BLaER1 treated with 17β-estradiol and CSF1 and Interleukin-3, amounts not matched to agents 10 nM and 100 nM (cell line): ENCODE results near the gene HDDC2.

Source experiments
- H3K27ac ChIP-seq, 11 experiments: shearing (Covaris generic); formaldehyde crosslinking; 2 replicates each; pipeline ENCODE4 v1.8.1; 2022
- H3K27me3 ChIP-seq, 11 experiments: shearing (Covaris generic); formaldehyde crosslinking; 2 replicates each; pipeline ENCODE4 v1.8.1; 2022
- H3K36me3 ChIP-seq, 11 experiments: shearing (Covaris generic); formaldehyde crosslinking; 2 replicates each; pipeline ENCODE4 v1.8.1; 2022
- H3K4me1 ChIP-seq, 10 experiments: shearing (Covaris generic); formaldehyde crosslinking; 2 replicates each; pipeline ENCODE4 v1.8.1; 2022
- H3K4me2 ChIP-seq, 11 experiments: shearing (Covaris generic); formaldehyde crosslinking; 2 replicates each; pipeline ENCODE4 v1.8.1; 2022
- H3K4me3 ChIP-seq, 10 experiments: shearing (Covaris generic); formaldehyde crosslinking; 2 replicates each; pipeline ENCODE4 v1.8.1; 2022
- H3K9ac ChIP-seq, 11 experiments: shearing (Covaris generic); formaldehyde crosslinking; 2 replicates each; pipeline ENCODE4 v1.8.1; 2022
- H3K9me3 ChIP-seq, 11 experiments: shearing (Covaris generic); formaldehyde crosslinking; replicated peaks in 1 of 11; 2 replicates each; pipeline ENCODE4 v1.8.1; 2022
- H4K20me1 ChIP-seq, 11 experiments: shearing (Covaris generic); formaldehyde crosslinking; 2 replicates each; pipeline ENCODE4 v1.8.1; 2022
- Cebpa-rat ChIP-seq, 11 experiments: shearing (Covaris generic); IDR thresholded peaks; 2 replicates each; pipeline ENCODE4 v1.8.1; 2022

Gene HDDC2

GRCh38 chr6:125269328-125269985, 32.3 kb downstream of the HDDC2 start:
- Histone ChIP-seq H3K27me3 (no peaks in the 10 kb centered on the region), H3K9me3 (peaks cover 0 to 33% (median 7%) of the 10 kb centered on the region in 11 experiments; a peak in 9 of 22 replicates), H3K36me3 (peaks cover 40 to 51% (median 44%) of the 10 kb centered on the region in 11 experiments), H3K4me2 (no peak overlapping the region), H3K27ac (no peak overlapping the region), H3K4me1 (no peaks in the 10 kb centered on the region), H4K20me1 (0 out of 22 replicates have a peak, but pooled peaks cover 0 to 11% (median 0%) of the 10 kb centered on the region in 11 experiments), H3K9ac (no peak overlapping the region), H3K4me3 (no peak overlapping the region)
- TF ChIP-seq Cebpa-rat (IDR thresholded peaks at IDR 0.05): no peak

GRCh38 chr6:125268765-125269164, 33.0 kb downstream of the HDDC2 start:
- TF ChIP-seq Cebpa-rat (IDR thresholded peaks at IDR 0.05): no peak

DNA sequence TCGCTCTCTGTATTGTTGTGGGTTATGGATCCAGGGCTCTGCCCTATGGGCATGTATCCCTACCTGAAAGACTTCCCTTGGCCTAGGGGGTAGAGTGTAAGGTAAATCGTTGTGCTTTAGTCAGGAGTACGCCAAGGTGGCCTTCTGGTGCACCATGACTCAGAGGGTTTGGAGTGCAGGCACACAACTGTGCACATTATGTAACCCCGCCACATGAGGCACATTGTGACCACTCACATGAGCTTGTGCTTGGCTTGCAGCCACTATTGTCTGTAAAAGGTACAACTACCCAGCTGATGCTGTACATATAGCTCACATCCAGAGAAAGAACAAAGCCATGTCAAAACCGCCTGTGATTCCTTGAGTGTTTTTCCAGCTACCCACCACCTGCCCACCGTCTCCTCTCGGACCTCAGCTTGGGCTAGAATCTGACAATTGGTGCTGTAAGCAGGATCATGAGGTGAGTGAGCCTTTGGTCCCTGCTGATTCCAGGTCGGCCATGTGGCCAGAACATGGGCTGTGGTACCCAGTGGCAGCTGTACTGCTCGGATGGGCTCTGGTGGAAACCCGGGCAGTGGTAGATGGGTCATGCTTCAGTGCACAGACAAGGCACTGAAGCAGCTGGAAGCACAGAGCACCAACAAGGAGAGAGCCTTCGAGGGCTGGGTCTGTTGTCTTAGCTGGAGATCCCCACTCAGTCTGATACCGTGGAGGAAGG, 33.8 kb downstream of the HDDC2 start:
- Histone ChIP-seq H3K36me3 (peaks cover 26 to 36% (median 30%) of the 10 kb centered on the region in 11 experiments), H3K9me3 (peaks cover 0 to 22% (median 4%) of the 10 kb centered on the region in 11 experiments; a peak in 12 of 22 replicates), H3K4me1 (no peaks in the 10 kb centered on the region), H4K20me1 (0 out of 22 replicates have a peak, but pooled peaks cover 0 to under 1% (median 0%) of the 10 kb centered on the region in 11 experiments), H3K4me3 (no peak overlapping the region), H3K27ac (no peak overlapping the region), H3K27me3 (no peaks in the 10 kb centered on the region), H3K4me2 (no peak overlapping the region), H3K9ac (no peak overlapping the region)
- no peak for TF ChIP-seq Cebpa-rat (IDR thresholded peaks at IDR 0.05)

More at GRCh38 chr6:125268765-125269164, 33.0 kb downstream of the HDDC2 start:
- Histone ChIP-seq H3K36me3 (peaks cover 34 to 44% (median 38%) of the 10 kb centered on the region in 11 experiments), H3K4me1 (no peaks in the 10 kb centered on the region), H3K4me3 (no peak overlapping the region), H4K20me1 (0 out of 22 replicates have a peak, but pooled peaks cover 0 to 8% (median 0%) of the 10 kb centered on the region in 11 experiments), H3K27ac (no peak overlapping the region), H3K4me2 (no peak overlapping the region), H3K9me3 (peaks cover 0 to 28% (median 3%) of the 10 kb centered on the region in 11 experiments; a peak in 9 of 22 replicates), H3K27me3 (no peaks in the 10 kb centered on the region), H3K9ac (no peak overlapping the region)

DNA sequence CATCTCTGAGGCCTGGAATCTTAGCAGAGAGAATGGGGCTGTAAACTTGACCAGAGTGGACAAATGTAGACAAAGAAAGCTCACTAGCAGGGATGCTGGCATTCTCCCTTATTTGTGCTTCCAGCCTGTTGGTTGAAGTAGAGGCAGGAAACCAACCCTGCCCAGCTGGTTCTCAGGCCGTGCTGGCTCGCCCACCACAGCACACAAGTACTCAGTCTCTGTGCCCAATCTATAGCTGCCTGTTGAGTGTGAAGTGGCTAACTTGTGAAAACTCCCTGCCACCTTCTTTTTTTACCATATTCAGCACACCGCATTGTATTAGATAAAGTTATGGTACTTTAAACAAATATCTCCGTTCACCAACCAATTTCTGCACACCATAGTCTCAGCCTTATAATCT, 37.3 kb downstream of the HDDC2 start:
- no peak for TF ChIP-seq Cebpa-rat (IDR thresholded peaks at IDR 0.05)
- H3K4me2 ChIP-seq: no peak overlapping the region
- H3K4me3 ChIP-seq: no peak overlapping the region
- peaks cover 0 to 4% (median 0%) of the 10 kb centered on the region in 10 experiments; a peak in 6 of 20 replicates for H3K4me1 ChIP-seq
- peaks cover 0 to 25% (median 0%) of the 10 kb centered on the region in 11 experiments; a peak in 10 of 22 replicates for H3K9me3 ChIP-seq
- no peak overlapping the region for H3K9ac ChIP-seq
- no peaks in the 10 kb centered on the region for H4K20me1 ChIP-seq
- no peaks in the 10 kb centered on the region for H3K27me3 ChIP-seq
- peaks cover 0 to 6% (median 0%) of the 10 kb centered on the region in 11 experiments; a peak in 1 of 22 replicates for H3K36me3 ChIP-seq
- no peak overlapping the region for H3K27ac ChIP-seq

GRCh38 chr6:125262016-125263013, 39.5 kb downstream of the HDDC2 start:
- Histone ChIP-seq H3K9ac (no peak overlapping the region), H4K20me1 (no peaks in the 10 kb centered on the region), H3K27me3 (no peaks in the 10 kb centered on the region), H3K4me1 (peaks cover 0 to 20% (median 0%) of the 10 kb centered on the region in 10 experiments; a peak in 7 of 20 replicates), H3K9me3 (peaks cover 0 to 25% (median 0%) of the 10 kb centered on the region in 11 experiments; a peak in 10 of 22 replicates), H3K4me2 (no peak overlapping the region), H3K4me3 (no peak overlapping the region), H3K27ac (no peak overlapping the region), H3K36me3 (peaks cover 0 to 5% (median 0%) of the 10 kb centered on the region in 11 experiments; a peak in 1 of 22 replicates)
- TF ChIP-seq Cebpa-rat (IDR thresholded peaks at IDR 0.05): no peak

DNA sequence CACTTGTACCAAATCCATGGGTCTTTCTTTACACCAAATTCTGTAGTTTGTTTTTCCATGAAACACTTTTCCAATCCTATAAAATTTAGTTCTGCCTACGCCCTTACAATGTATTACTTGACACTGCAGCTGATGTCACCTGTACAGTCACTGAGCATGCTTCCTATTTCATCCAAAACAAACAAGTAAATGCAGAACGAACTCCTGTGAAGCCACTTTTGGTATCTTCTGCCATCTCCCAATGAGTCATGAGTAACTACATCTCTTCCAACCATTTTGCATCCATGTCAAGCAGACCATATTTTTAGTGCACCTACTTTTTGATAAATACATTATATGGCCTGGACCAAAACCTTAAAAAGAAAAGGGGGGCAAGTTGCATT, 42.4 kb downstream of the HDDC2 start:
- peak overlapping the region in 4 of 11 experiments; percentile 6 to 71 (median 21); a peak in 6 of 22 replicates for H3K4me2 ChIP-seq
- no peak overlapping the region for H3K9ac ChIP-seq
- H3K9me3 ChIP-seq: peaks cover 0 to 25% (median 0%) of the 10 kb centered on the region in 11 experiments; a peak in 10 of 22 replicates
- H3K27ac ChIP-seq: no peak overlapping the region
- TF ChIP-seq Cebpa-rat (IDR thresholded peaks at IDR 0.05): no peak
- H3K4me3 ChIP-seq: no peak overlapping the region
- no peaks in the 10 kb centered on the region for H3K27me3 ChIP-seq
- H3K36me3 ChIP-seq: peaks cover 0 to 5% (median 0%) of the 10 kb centered on the region in 11 experiments; a peak in 1 of 22 replicates
- H4K20me1 ChIP-seq: no peaks in the 10 kb centered on the region
- peaks cover 0 to 20% (median 0%) of the 10 kb centered on the region in 10 experiments; a peak in 7 of 20 replicates for H3K4me1 ChIP-seq

DNA sequence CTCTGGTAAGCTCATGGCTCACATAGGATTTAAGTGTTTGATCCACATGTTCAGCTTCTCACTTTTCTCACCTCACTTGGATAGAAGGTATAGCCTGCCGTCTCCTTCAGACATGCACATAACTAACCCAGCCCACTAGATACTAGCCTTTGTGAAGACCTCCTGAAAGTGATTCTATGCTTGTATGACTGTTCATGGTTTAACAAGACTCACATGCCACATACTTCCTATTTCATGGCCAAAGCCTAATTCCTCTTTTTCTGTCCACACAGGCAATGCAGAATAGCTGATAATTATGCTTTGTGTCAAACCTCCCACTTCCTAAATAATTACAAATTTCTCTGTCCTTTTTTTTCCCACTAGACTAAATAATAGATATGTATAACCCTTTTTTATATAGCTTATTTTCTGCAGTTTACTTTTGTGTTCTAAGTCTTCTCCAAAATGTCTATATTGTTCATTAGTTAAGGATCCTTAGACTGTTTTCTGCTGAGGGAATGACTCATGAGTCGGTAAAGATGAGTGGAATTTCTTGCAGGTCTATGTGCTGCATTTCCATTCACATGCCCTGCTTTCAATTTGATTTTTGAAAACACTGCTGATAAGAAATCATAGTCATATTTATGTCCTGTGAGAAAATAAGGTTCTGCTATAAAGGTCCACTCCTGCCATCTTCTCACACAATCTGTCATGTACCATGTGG, 43.0 kb downstream of the HDDC2 start:
- Histone ChIP-seq H3K27ac (peak overlapping the region in 2 of 11 experiments; percentile 19 to 44; a peak in 2 of 22 replicates), H3K27me3 (no peaks in the 10 kb centered on the region), H4K20me1 (no peaks in the 10 kb centered on the region), H3K36me3 (peaks cover 0 to 5% (median 0%) of the 10 kb centered on the region in 11 experiments; a peak in 1 of 22 replicates), H3K4me1 (peaks cover 0 to 20% (median 0%) of the 10 kb centered on the region in 10 experiments; a peak in 7 of 20 replicates), H3K9me3 (peaks cover 0 to 25% (median 0%) of the 10 kb centered on the region in 11 experiments; a peak in 10 of 22 replicates), H3K4me2 (peak overlapping the region in 4 of 11 experiments; percentile 6 to 71 (median 29); a peak in 6 of 22 replicates), H3K9ac (no peak overlapping the region), H3K4me3 (no peak overlapping the region)
- TF ChIP-seq Cebpa-rat (IDR thresholded peaks at IDR 0.05): no peak
